Epithelial cell of esophagus (primary cell): ENCODE data around the gene FIBCD1.

Experiments used
- DNase-seq: peaks from one replicate; pipeline ENCODE4 v3.0.0; 2010; ENCODE audit warnings: low read depth
- H3K4me3 ChIP-seq: 2 replicates; pipeline ENCODE4 v1.5.1; 2011; ENCODE audit warnings: mild to moderate bottlenecking, low read length, control low read depth
- CTCF ChIP-seq: IDR thresholded peaks from 2 replicates; pipeline ENCODE4 v1.5.1; 2011; ENCODE audit warnings: low read depth, mild to moderate bottlenecking, low read length, control low read depth, inconsistent platforms; ENCODE audit not compliant: insufficient read depth; ENCODE audit errors: missing control alignments

The FIBCD1 gene

GRCh38 chr9:130903194-130904069 is 35.6 kb downstream of the FIBCD1 start:
- DNase-seq, result no peak
- TF ChIP-seq CTCF, result no peak

DNA sequence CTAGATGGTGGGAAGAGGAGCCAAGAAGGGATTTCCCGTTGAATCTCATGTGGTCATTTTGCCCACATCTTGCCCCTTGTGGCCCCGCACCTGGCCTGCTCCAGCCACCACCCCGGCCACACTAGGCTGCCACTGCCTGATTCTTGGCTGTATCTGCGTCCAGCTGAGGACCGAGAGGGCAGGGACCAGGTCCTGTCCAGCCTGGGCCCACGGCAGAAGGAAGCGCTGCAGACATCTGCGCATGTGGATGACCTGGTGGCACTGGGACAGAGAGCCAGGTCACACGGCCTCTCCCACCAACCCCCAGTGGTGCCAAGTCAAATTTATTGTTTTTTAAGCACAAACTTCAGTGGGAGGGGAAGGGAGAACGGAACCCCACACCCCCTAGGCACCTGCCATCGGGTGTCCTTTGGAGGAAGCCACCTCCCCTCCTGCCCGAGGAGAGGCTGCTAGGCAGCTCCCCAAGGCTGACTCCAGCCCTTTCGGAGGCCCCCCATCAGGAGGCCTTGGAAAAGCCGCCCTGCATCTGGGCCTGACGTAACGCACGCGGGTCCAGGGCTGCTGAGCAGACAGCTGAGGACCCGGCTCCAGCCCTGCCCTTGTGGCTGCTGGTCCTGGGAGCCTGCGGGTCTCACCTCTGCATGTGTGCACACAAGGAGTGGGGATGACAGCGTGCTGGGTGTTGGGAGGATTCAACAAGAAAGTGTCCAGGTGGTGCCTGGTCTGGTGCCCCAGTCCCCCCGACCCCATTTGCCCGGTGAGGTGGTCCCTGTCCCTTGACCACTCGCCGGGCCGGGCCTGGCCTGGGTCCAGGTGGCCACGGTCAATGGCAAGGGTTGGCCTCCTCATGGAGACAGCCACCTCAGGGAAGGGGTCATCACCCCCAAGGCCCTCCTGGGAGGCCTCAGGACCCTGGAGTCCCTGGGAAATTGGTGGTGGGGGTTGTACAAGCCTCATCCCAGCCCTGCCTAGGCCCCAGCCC is 36.6 kb downstream of the FIBCD1 start:
- no peak overlapping the region for H3K4me3 ChIP-seq
- DNase-seq, result no peak
- no peak for TF ChIP-seq CTCF

More at GRCh38 chr9:130903194-130904069, 35.6 kb downstream of the FIBCD1 start:
- no peak overlapping the region for H3K4me3 ChIP-seq

GRCh38 chr9:130901498-130902203 is 37.4 kb downstream of the FIBCD1 start:
- no peak overlapping the region for H3K4me3 ChIP-seq
- peak; percentile 22 for DNase-seq
- no peak for TF ChIP-seq CTCF

GRCh38 chr9:130900701-130901497 is 38.1 kb downstream of the FIBCD1 start:
- no peak for DNase-seq
- H3K4me3 ChIP-seq, result no peak overlapping the region
- no peak for TF ChIP-seq CTCF

DNA sequence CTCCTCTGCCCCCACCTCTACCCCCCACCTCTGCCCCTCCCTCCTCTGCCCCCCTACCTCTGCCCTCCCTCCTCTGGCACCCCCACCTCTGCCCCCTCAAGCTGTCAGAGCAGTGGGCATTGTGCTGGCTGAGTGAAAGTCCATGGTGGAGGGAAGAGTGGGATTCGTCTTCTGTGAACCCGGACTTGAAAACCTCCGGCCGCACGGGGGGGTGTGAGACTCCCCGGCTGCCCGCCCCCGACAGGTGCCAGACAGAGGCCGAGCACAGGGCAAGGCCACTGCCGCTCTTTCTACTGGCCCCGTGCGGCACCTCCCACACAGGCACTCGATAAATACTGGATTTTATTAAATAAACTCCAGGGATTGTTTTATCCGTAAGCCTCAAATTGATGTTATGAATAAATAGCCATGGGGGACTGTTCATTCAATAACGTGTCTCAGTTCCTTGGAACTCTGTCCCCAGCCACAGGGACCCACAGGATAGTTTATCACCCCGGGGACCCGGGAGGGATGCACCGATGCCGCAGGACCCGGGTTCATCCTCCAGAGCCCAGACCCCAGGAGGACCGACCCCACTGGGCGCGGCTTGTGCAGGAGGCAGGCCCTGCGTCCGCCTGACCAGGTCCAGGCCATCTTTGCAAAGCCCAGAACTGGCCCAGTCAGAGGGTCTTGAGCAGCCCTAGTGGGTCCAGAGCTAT is 39.8 kb downstream of the FIBCD1 start:
- DNase-seq, result no peak
- no peak for TF ChIP-seq CTCF
- no peak overlapping the region for H3K4me3 ChIP-seq

- TF ChIP-seq CTCF, result no peak
- H3K4me3 ChIP-seq, result no peak overlapping the region
- DNase-seq, result no peak
These were observed 40.5 kb downstream of the FIBCD1 start for GRCh38 chr9:130898552-130898852.
